HEK293 (cell line): ENCODE results near the gene SPTBN5.

Experiments
- ATF2 ChIP-seq: fragments of 450-650 bp; formaldehyde crosslinking; IDR thresholded peaks from 2 replicates; pipeline ENCODE4 v1.5.1; 2016; ENCODE audit warnings: missing biosample characterization, missing genetic modification characterization, low read depth
- CTCF ChIP-seq: fragments of 450-650 bp; formaldehyde crosslinking; IDR thresholded peaks from 2 replicates; pipeline ENCODE4 v1.5.1; 2016; ENCODE audit warnings: missing biosample characterization, missing genetic modification characterization
- GFI1B ChIP-seq: fragments of 450-650 bp; formaldehyde crosslinking; IDR thresholded peaks from 2 replicates; pipeline ENCODE4 v1.5.1; 2016; ENCODE audit warnings: missing biosample characterization, missing genetic modification characterization
- KLF16 ChIP-seq: fragments of 450-650 bp; formaldehyde crosslinking; IDR thresholded peaks from 2 replicates; pipeline ENCODE4 v1.5.1; 2017; ENCODE audit warnings: missing biosample characterization, missing genetic modification characterization
- SP7 ChIP-seq: fragments of 450-650 bp; formaldehyde crosslinking; IDR thresholded peaks from 2 replicates; pipeline ENCODE4 v1.5.1; 2016; ENCODE audit warnings: missing biosample characterization, missing genetic modification characterization
- ZIC2 ChIP-seq: fragments of 450-650 bp; formaldehyde crosslinking; IDR thresholded peaks from 2 replicates; pipeline ENCODE4 v1.5.1; 2016; ENCODE audit warnings: missing biosample characterization, missing genetic modification characterization
- ZNF114 ChIP-seq: fragments of 450-650 bp; formaldehyde crosslinking; IDR thresholded peaks from 2 replicates; pipeline ENCODE4 v1.5.0; 2017; ENCODE audit warnings: missing biosample characterization, missing genetic modification characterization
- ZNF280C ChIP-seq: fragments of 450-650 bp; formaldehyde crosslinking; IDR thresholded peaks from 2 replicates; pipeline ENCODE4 v1.5.1; 2016; ENCODE audit warnings: missing biosample characterization, missing genetic modification characterization
- ZNF341 ChIP-seq: fragments of 450-650 bp; formaldehyde crosslinking; IDR thresholded peaks from 2 replicates; pipeline ENCODE4; 2016; ENCODE audit warnings: low read depth, missing biosample characterization, missing genetic modification characterization
- ZNF449 ChIP-seq: fragments of 450-650 bp; formaldehyde crosslinking; IDR thresholded peaks from 2 replicates; pipeline ENCODE4 v1.5.1; 2017; ENCODE audit warnings: missing biosample characterization, mild to moderate bottlenecking, missing genetic modification characterization, moderate library complexity
- ZNF677 ChIP-seq: fragments of 450-650 bp; IDR thresholded peaks from 2 replicates; pipeline ENCODE4 v1.5.0; 2018; ENCODE audit warnings: missing biosample characterization, mild to moderate bottlenecking, missing genetic modification characterization, moderate library complexity
- ZNF747 ChIP-seq: fragments of 450-650 bp; formaldehyde crosslinking; IDR thresholded peaks from 2 replicates; pipeline ENCODE4 v1.5.1; 2016; ENCODE audit warnings: missing biosample characterization, missing genetic modification characterization
- ZSCAN18 ChIP-seq: fragments of 450-650 bp; formaldehyde crosslinking; IDR thresholded peaks from 2 replicates; pipeline ENCODE4 v1.5.1; 2016; ENCODE audit warnings: missing biosample characterization, missing genetic modification characterization

- TF ChIP-seq ZNF747 (tag by site-specific recombination) (no peak), SP7 (no peak), ZNF449 (tag by site-specific recombination) (no peak), ZNF280C (tag by site-specific recombination) (no peak), ZIC2 (no peak), ZNF677 (tag by site-specific recombination) (no peak), CTCF (tag by site-specific recombination) (no peak), KLF16 (tag by site-specific recombination) (no peak), ATF2 (tag by site-specific recombination) (no peak), ZNF341 (no peak), ZSCAN18 (tag by site-specific recombination) (no peak), ZNF114 (tag by site-specific recombination) (no peak), GFI1B (tag by site-specific recombination) (no peak)
Observed at GRCh38 chr15:41812820-41813375, 81.0 kb downstream of the SPTBN5 start.
